T-helper 1 cell (primary cell): ENCODE results near the gene JOSD1.

Source experiments
- DNase-seq, 5 donors: peaks; one replicate each; pipeline ENCODE4 v3.0.0-alpha.2; 2012 to 2020

JOSD1 gene

DNA sequence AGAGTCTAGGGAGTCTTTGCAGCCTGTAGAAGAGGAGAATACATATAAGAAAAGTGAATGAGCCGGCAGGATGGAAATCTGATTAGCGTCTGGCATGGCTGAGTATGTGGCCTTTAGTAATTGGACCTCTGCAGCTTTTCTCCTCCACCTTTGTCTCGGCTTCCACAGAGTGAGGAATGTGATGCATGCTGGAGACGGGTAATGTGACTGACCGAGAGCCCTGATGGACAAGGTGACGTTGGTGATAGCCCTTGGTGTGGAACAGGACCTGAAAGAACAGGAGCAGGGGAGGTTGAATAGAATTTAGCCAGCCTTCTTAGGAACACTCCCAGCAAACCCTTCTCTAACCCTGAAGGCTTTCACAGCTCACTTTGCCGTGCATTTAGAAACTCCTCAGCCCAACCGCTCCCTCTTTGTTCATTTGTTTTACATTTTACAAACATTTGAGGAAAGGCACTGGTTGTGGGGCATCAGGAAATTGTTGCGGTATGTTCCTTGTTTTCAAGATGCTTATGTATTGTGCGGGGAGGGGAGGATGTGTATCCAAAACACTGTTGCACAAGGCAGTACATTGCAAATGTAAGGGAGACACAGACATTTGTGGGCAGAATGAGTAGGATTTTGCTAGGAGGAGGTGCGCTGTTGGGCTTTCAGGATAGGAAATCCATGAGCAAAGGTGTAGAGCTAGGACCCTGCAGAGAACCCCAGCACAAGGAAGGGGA is 11.9 kb upstream of the JOSD1 start:
- DNase-seq: no peak

GRCh38 chr22:38710866-38711265 is 10.1 kb upstream of the JOSD1 start:
- no peak for DNase-seq

GRCh38 chr22:38710351-38710750 is 9.6 kb upstream of the JOSD1 start:
- no peak for DNase-seq

DNA sequence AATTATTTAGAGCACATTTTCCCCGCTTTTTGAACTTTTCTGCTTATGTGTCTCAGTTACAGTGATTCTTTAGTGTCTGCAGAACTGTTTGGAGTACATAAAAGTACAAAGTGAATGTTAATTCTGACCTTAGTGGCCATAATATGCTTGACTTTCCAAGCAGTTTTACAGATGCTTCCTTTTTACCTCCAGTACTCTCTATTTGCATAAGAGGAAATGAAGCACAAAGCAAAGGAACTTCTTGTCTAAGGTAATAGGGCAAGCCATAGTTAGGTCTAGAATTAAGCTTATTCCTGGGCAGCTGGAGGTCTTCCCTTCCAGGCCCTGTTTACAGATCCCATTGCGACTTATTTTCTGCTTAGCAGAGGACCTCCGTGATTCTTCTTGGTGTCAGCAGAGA is 8.6 kb upstream of the JOSD1 start:
- DNase-seq: no peak

- DNase-seq: no peak
Measured at GRCh38 chr22:38707984-38708383, 7.2 kb upstream of the JOSD1 start.

GRCh38 chr22:38707346-38707745 is 6.6 kb upstream of the JOSD1 start:
- DNase-seq: peak in 1 of 5 donors; percentile 24

DNA sequence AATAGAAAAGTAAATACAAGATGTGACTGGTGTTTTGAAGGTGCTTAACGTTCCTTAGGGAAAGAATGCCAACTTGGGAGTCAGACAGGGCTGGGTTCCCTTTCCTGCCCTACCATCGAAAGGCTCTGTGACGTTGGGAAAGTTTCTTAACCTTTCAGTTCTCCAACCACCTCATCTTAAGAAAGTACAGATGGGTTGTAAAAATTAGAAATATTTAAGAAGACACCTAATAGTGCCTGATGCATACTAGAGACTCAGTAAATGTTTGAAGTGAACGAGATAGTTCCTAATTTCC is 6.1 kb upstream of the JOSD1 start:
- DNase-seq: no peak

GRCh38 chr22:38706101-38706900 is 5.6 kb upstream of the JOSD1 start:
- DNase-seq: peak in 3 of 5 donors; percentile 20 to 30 (median 30)

GRCh38 chr22:38705235-38706100 is 4.7 kb upstream of the JOSD1 start, which contains the start of gene GTPBP1:
Gene GTPBP1 (plus strand): TSS chr22:38705944. CDS start chr22:38705956, 12 bp downstream.
- peak; percentile 94 to 100 (median 97) for DNase-seq

- DNase-seq: no peak
Measured at GRCh38 chr22:38704654-38705234, 4.0 kb upstream of the JOSD1 start.

DNA sequence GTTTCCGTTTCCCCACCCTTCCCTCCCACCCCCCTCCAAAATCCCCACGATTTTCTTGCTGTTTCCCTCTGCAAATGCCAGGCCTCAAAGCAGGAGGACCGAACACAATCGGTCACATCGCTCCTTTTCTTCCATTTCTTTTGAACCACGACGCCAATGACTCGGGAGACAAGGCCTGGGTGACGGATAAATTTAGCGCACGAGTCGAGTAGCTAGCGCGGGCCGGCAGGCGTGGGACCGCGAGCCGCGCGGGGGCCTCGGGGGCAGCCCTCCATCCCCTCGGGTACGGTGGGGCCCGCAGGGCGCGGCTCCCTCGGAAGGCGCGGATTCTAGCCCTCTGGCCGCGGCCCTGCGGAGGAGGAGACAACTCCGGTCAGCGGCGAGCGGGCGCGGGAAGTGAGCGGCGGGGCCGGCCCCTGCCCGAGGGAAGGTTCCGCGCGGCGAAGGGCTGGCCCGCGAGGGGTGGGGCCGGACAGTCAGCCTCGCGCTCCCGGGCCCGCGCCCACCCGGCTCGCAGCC is 414 bp downstream of the JOSD1 start:
- DNase-seq: no peak

- DNase-seq: no peak
Measured at GRCh38 chr22:38699784-38700183, 959 bp downstream of the JOSD1 start.

- DNase-seq: no peak
Measured at GRCh38 chr22:38699143-38699542, 1.6 kb downstream of the JOSD1 start.

DNA sequence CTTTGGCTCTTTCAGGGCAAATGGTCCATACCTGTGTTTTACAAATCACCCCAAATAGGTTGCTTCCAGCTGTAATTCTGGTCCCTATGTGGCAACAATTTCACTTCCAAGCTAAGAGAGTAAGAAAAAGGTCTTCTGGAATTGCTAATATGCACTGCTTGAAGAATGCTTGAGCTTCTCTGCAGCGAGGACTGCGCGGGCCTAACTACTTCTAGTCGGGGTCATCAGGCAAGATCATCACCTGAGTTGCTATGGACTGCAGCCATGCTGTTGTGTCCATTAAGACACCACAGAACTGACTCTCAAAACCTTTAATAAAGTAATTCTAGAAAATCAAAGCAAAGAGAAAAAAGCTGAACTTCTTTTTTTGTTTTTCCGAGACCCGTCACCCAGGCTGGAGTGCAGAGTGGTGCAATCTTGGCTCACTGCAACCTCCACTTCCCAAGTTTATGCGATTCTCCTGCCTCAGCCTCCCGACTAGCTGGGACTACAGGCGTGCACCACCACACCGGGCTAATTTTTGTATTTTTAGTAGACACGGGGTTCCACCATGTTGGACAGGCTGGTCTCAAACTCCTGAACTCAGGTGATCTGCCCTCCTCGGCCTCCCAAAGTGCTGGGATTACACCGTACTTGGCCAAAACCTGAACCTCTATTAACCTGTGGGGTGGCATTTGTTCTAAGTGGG is 2.2 kb downstream of the JOSD1 start:
- DNase-seq: no peak

DNA sequence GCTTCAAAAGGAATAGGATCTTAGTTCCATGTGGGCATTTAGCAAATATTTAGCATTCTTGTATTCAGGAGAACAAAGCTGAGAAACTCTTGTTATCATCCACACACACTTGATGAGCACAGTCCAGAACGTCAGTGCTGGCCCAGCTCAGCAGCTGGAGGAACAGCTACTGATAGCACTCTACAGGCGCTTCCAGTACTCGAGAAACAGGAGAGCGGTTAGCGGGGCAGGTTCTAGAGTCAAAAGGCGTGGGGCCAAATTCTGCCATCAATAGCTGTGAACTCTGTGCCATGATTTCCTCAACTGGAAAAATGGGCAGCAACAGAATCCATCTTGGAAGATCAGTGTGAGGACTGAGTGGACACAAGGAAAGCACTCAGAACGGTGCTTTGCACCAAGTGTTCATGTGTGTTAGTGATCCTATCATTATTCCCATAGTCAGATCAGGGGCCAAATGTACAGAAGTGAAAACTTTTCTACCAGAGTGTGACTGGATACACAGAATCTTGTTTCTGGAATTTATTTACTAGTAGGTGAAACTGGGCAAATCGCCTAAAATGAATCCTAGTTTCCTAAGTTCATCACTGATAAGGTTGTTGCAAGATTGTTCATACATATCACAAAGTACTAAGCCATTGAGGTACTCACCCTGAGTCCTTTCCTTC is 3.2 kb downstream of the JOSD1 start:
- no peak for DNase-seq

GRCh38 chr22:38696606-38697424 is 3.9 kb downstream of the JOSD1 start:
- DNase-seq: peak in 1 of 5 donors; percentile 67

GRCh38 chr22:38694940-38695339 is 5.8 kb downstream of the JOSD1 start:
- no peak for DNase-seq

DNA sequence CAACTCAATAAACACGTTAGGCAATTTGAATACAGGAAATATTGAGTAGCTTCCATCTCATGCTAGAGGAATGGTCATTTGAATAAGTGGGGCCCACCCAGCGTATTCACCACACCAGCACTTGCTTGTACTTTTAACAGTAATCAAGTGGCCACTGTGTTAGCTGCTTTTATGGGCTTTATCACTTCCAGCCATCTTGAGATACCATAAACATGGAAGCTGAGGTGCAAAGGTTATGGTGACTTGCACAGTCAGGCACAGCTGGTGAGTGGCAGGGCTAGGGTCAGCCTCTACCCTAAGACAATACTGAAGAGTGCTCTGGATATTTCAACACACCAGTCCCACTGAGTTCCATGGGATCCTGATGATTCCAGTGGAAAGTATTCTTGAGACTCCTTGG is 6.7 kb downstream of the JOSD1 start:
- DNase-seq: no peak

DNA sequence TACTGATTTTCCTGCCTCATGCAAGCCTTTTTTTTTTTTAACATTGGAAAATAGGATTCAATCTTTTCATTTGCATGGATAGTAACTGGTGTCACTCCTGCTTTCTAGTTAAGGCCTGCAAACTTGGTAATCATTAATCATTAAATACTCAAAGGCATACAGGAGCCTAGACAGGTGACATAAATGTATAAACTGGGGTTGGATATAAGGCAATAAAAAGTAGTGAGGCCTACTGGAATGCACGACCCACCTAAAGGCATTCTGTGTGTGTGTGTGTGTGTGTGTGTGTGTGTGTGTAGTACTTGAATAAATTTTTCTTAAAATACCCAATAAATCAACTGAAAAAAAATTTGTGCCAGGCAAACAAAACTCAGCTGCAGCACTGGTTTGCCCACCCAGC is 11.1 kb downstream of the JOSD1 start:
- no peak for DNase-seq

GRCh38 chr22:38685761-38686160 is 15.0 kb downstream of the JOSD1 start:
- DNase-seq: no peak

GRCh38 chr22:38684895-38685294 is 15.8 kb downstream of the JOSD1 start:
- no peak for DNase-seq
